Nephron (organoid): Measurements from ENCODE around the gene ARHGEF28.

Experiments used
- H3K27ac Mint-ChIP-seq, 3 experiments: 2 replicates each; pipeline ENCODE4 v1.8.0; 2020; ENCODE audit warnings: mixed read lengths in 3 of 3, mild to moderate bottlenecking in 2 of 3, moderate library complexity in 1 of 3
- H3K27me3 Mint-ChIP-seq: 2 replicates; pipeline ENCODE4 v1.8.0; 2021; ENCODE audit warnings: low read depth, mild to moderate bottlenecking, moderate library complexity, mixed read lengths
- H3K36me3 Mint-ChIP-seq: 2 replicates; pipeline ENCODE4 v1.8.0; 2020; ENCODE audit warnings: low read depth, mixed read lengths
- H3K4me1 Mint-ChIP-seq: 2 replicates; pipeline ENCODE4 v1.8.0; 2020; ENCODE audit warnings: mixed read lengths
- H3K4me3 Mint-ChIP-seq, 3 experiments: 2 replicates each; pipeline ENCODE4 v1.8.0; 2020; ENCODE audit warnings: mild to moderate bottlenecking in 3 of 3, mixed read lengths in 3 of 3, moderate library complexity in 2 of 3
- H3K9me3 Mint-ChIP-seq: 2 replicates; pipeline ENCODE4 v1.8.0; 2020; ENCODE audit warnings: mixed read lengths
- TF ChIP-seq, protein P1 (sequence below), 3 experiments: fragments of 200-600 bp; sonication (generic); IDR thresholded peaks; one replicate each; pipeline ENCODE4 v1.5.0; 2021; ENCODE audit warnings: antibody characterized with exemption in 3 of 3; ENCODE audit not compliant: unreplicated experiment in 3 of 3

ARHGEF28 gene

DNA sequence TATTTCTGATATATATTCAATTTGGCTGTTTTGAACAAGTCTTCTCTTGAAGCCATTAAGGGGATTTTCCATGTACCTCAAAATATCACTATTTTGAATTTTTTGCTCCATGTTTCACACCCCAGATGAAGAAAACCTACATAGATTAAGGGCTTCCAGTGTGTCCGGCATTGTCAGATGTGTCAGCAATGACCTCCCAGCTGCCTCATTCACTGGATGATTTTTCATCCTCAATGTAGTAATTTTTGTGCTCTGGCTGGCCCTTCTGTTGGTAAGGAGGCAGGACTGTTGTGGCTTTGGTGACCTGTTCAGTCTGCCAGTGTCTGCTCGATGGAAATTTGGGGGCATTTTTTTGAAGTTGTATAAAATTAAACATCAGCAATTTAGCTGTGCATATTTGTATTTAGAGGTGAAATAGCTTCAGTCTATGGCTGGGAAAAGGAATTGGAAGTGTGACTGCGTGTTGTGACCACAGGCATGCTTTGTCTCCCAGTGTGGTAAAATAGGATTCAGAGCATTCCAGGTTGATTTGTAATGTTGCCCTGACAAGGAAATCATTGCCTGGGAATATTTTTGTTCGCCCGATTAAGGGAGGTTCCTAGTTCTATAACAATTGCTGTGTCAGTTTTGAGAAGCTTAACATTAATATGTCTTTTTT lies 312.4 kb downstream of the ARHGEF28 start:
- H3K27ac Mint-ChIP-seq = peak overlapping the region; percentile 35 to 75 (median 69)
- peaks cover 4% of the 10 kb centered on the region for H3K27me3 Mint-ChIP-seq
- TF ChIP-seq, protein P1, sequence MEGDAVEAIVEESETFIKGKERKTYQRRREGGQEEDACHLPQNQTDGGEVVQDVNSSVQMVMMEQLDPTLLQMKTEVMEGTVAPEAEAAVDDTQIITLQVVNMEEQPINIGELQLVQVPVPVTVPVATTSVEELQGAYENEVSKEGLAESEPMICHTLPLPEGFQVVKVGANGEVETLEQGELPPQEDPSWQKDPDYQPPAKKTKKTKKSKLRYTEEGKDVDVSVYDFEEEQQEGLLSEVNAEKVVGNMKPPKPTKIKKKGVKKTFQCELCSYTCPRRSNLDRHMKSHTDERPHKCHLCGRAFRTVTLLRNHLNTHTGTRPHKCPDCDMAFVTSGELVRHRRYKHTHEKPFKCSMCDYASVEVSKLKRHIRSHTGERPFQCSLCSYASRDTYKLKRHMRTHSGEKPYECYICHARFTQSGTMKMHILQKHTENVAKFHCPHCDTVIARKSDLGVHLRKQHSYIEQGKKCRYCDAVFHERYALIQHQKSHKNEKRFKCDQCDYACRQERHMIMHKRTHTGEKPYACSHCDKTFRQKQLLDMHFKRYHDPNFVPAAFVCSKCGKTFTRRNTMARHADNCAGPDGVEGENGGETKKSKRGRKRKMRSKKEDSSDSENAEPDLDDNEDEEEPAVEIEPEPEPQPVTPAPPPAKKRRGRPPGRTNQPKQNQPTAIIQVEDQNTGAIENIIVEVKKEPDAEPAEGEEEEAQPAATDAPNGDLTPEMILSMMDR (IDR thresholded peaks at IDR 0.05; ENCODE audit: unreplicated experiment in 3 of 3) = no peak
- no peak overlapping the region for H3K4me3 Mint-ChIP-seq
- H3K4me1 Mint-ChIP-seq = peaks cover 48% of the 10 kb centered on the region
- H3K9me3 Mint-ChIP-seq = peaks cover 1% of the 10 kb centered on the region
- H3K36me3 Mint-ChIP-seq = peaks cover 20% of the 10 kb centered on the region

- H3K9me3 Mint-ChIP-seq = peaks cover 3% of the 10 kb centered on the region
These were observed 312.9 kb downstream of the ARHGEF28 start for GRCh38 chr5:73938938-73939320.

DNA sequence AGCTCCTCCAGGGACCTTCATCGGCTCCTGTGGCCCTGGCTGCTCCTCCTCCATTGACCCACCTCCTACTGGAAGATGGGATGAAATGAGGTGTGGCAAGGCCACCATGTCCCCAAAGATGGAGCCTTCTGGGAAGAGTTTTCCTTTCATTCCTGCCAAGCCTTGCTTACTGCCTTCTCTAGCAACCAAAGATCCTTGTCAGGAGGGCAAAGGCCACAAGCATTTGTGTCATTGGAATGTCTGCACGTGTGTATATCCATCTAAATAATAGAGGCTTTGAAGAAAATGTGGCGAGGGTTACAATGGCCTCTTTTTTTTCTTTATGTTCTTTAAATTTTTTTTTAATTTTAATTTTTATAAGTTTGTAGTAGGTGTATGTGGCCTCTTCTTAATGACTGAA lies 313.6 kb downstream of the ARHGEF28 start:
- Mint-ChIP-seq H3K9me3 (peaks cover 8% of the 10 kb centered on the region), H3K36me3 (peaks cover 27% of the 10 kb centered on the region), H3K27ac (peak overlapping the region; percentile 55 to 79 (median 75)), H3K27me3 (peaks cover 4% of the 10 kb centered on the region), H3K4me3 (no peak overlapping the region), H3K4me1 (peaks cover 41% of the 10 kb centered on the region)
- TF ChIP-seq, protein P1 (IDR thresholded peaks at IDR 0.05; ENCODE audit: unreplicated experiment in 3 of 3) = no peak

More at GRCh38 chr5:73938938-73939320, 312.9 kb downstream of the ARHGEF28 start:
- Mint-ChIP-seq H3K36me3 (peaks cover 21% of the 10 kb centered on the region), H3K27me3 (peaks cover 4% of the 10 kb centered on the region), H3K27ac (peak overlapping the region; percentile 35 to 75 (median 69)), H3K4me1 (peaks cover 43% of the 10 kb centered on the region), H3K4me3 (no peak overlapping the region)
- TF ChIP-seq, protein P1 (IDR thresholded peaks at IDR 0.05; ENCODE audit: unreplicated experiment in 3 of 3) = no peak

GRCh38 chr5:73940026-73940425 lies 314.0 kb downstream of the ARHGEF28 start:
- TF ChIP-seq, protein P1 (IDR thresholded peaks at IDR 0.05; ENCODE audit: unreplicated experiment in 3 of 3) = no peak
- H3K27ac Mint-ChIP-seq = peak overlapping the region; percentile 55 to 79 (median 75)
- H3K4me3 Mint-ChIP-seq = no peak overlapping the region
- H3K9me3 Mint-ChIP-seq = peaks cover 10% of the 10 kb centered on the region
- peaks cover 41% of the 10 kb centered on the region for H3K4me1 Mint-ChIP-seq
- peaks cover 27% of the 10 kb centered on the region for H3K36me3 Mint-ChIP-seq
- peaks cover 4% of the 10 kb centered on the region for H3K27me3 Mint-ChIP-seq

GRCh38 chr5:73940801-73941200 lies 314.8 kb downstream of the ARHGEF28 start:
- TF ChIP-seq, protein P1 (IDR thresholded peaks at IDR 0.05; ENCODE audit: unreplicated experiment in 3 of 3) = no peak
- Mint-ChIP-seq H3K36me3 (peaks cover 27% of the 10 kb centered on the region), H3K9me3 (peaks cover 10% of the 10 kb centered on the region), H3K27ac (peak overlapping the region; percentile 45 to 79 (median 75)), H3K27me3 (peaks cover 4% of the 10 kb centered on the region), H3K4me3 (no peak overlapping the region), H3K4me1 (peaks cover 36% of the 10 kb centered on the region)

DNA sequence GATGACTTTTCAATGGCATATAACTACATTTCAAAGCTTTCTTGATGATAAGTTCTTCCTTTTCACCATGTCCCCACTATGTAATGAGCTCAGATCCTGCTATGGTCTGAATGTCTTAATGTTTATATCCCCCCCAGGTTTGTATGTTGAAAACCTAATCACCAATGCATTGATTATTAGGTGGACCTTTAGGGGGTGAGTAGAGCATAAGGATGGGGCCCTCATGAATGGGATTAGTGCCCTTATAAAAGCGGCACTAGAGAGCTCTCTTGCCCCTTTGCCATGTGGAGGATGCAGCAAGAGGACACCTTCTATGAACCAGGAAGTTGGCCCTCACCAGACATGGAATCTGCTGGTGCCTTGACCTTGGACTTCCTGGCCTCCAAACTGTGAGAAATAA lies 316.8 kb downstream of the ARHGEF28 start:
- H3K4me1 Mint-ChIP-seq = peaks cover 40% of the 10 kb centered on the region
- peaks cover 10% of the 10 kb centered on the region for H3K9me3 Mint-ChIP-seq
- peaks cover 4% of the 10 kb centered on the region for H3K27me3 Mint-ChIP-seq
- TF ChIP-seq, protein P1 (IDR thresholded peaks at IDR 0.05; ENCODE audit: unreplicated experiment in 3 of 3) = no peak
- H3K27ac Mint-ChIP-seq = peak overlapping the region in 1 of 3 experiments; percentile 75
- H3K36me3 Mint-ChIP-seq = peaks cover 27% of the 10 kb centered on the region
- H3K4me3 Mint-ChIP-seq = no peak overlapping the region
